ENCODE data around the gene GLYATL2.

DNA sequence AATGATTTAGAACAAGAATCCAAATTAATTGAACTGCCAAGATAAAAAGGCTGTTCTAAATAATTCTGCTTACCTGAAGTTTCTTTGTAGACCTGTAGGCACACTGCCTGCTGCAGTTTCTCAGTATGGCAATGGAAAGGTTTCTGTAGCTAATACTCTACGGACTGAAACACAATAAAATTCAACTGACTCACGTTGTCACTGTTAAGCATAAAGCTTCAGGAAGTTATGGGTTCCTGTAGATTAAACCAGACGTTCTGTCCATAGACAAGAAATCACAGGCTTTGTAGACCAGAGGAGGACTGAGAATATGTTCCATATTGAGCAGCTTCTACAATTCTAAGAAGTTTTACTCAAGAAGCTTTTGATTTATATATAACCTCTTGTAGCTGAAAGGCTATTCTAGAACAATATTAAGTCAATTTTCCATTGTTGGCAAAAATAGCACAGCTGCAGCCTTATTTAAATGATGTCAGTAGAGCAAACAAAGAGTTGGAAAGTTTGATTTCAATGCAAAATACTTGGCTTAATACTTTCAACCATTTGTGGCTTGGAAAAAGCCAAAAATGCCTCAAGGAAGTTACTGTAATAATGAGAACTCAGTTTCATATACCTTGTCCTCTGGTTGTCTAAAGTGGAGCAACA is at the start of gene GLYATL2:
- TF ChIP-seq CHD4 (IDR thresholded peaks at IDR 0.05; ENCODE audit: borderline replicate concordance) (no peak), JUN (IDR thresholded peaks at IDR 0.05) (no peak)
- TF ChIP-seq, protein P1, sequence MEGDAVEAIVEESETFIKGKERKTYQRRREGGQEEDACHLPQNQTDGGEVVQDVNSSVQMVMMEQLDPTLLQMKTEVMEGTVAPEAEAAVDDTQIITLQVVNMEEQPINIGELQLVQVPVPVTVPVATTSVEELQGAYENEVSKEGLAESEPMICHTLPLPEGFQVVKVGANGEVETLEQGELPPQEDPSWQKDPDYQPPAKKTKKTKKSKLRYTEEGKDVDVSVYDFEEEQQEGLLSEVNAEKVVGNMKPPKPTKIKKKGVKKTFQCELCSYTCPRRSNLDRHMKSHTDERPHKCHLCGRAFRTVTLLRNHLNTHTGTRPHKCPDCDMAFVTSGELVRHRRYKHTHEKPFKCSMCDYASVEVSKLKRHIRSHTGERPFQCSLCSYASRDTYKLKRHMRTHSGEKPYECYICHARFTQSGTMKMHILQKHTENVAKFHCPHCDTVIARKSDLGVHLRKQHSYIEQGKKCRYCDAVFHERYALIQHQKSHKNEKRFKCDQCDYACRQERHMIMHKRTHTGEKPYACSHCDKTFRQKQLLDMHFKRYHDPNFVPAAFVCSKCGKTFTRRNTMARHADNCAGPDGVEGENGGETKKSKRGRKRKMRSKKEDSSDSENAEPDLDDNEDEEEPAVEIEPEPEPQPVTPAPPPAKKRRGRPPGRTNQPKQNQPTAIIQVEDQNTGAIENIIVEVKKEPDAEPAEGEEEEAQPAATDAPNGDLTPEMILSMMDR (IDR thresholded peaks at IDR 0.05) = no peak

All from A549 (cell line).